ENCODE measurements around the gene FAM170B.

FAM170B gene

GRCh38 chr10:49133706-49134248 lies at the start of gene FAM170B:
FAM170B (minus strand) TSS chr10:49134021; CDS start chr10:49133918, 103 bp downstream.
- H3K4me2 ChIP-seq (ENCODE audit: low read length), result peak within 1 kb of the TSS; percentile 31; the same call in 1 of the 2 replicates
- TF ChIP-seq CTCF (IDR thresholded peaks at IDR 0.05; ENCODE audit: low read depth, low read length, poor library complexity, severe bottlenecking) (no peak), EZH2phosphoT487 (IDR thresholded peaks at IDR 0.05; ENCODE audit: borderline replicate concordance, low read length) (no peak)
- peaks cover 28% of the 10 kb centered on the region for H3K4me1 ChIP-seq (ENCODE audit: control insufficient read depth, low read length)
- H3K27me3 ChIP-seq (ENCODE audit: control insufficient read depth, low read length), result no peaks in the 10 kb centered on the region
- no peaks in the 10 kb centered on the region for H4K20me1 ChIP-seq (ENCODE audit: control insufficient read depth, insufficient read depth, low read depth, low read length)
- H3K9me3 ChIP-seq (ENCODE audit: control insufficient read depth, insufficient read depth, low read length), result peaks cover 12% of the 10 kb centered on the region; the same call in 1 of the 2 replicates
- no peak within 1 kb of the TSS for H3K4me3 ChIP-seq (ENCODE audit: low read length)
- no peaks in the 10 kb centered on the region for H3K9me2 ChIP-seq (replicated peaks; ENCODE audit: control insufficient read depth, low read length)
- no peaks in the 10 kb centered on the region for H3K79me2 ChIP-seq (ENCODE audit: control insufficient read depth, low read length)
- no peak within 1 kb of the TSS for H3K27ac ChIP-seq (ENCODE audit: low read depth, low read length)
- H3K36me3 ChIP-seq (ENCODE audit: control insufficient read depth, low read length), result no peaks in the 10 kb centered on the region
- H3F3A ChIP-seq (ENCODE audit: control insufficient read depth, insufficient read depth), result no peaks in the 10 kb centered on the region

- Histone ChIP-seq H4K20me1 (ENCODE audit: control insufficient read depth, insufficient read depth, low read depth, low read length) (no peaks in the 10 kb centered on the region), H3K4me2 (ENCODE audit: low read length) (no peak overlapping the region), H3K79me2 (ENCODE audit: control insufficient read depth, low read length) (no peaks in the 10 kb centered on the region), H3K4me3 (ENCODE audit: low read length) (no peak overlapping the region), H3K27ac (ENCODE audit: low read depth, low read length) (no peak overlapping the region), H3K9me3 (ENCODE audit: control insufficient read depth, insufficient read depth, low read length) (no peaks in the 10 kb centered on the region), H3K4me1 (ENCODE audit: control insufficient read depth, low read length) (peaks cover 15% of the 10 kb centered on the region), H3K9me2 (replicated peaks; ENCODE audit: control insufficient read depth, low read length) (no peaks in the 10 kb centered on the region), H3F3A (ENCODE audit: control insufficient read depth, insufficient read depth) (no peaks in the 10 kb centered on the region), H3K27me3 (ENCODE audit: control insufficient read depth, low read length) (peaks cover 36% of the 10 kb centered on the region), H3K36me3 (ENCODE audit: control insufficient read depth, low read length) (no peaks in the 10 kb centered on the region)
- no peak for TF ChIP-seq CTCF (IDR thresholded peaks at IDR 0.05; ENCODE audit: low read depth, low read length, poor library complexity, severe bottlenecking)
- TF ChIP-seq EZH2phosphoT487 (IDR thresholded peaks at IDR 0.05; ENCODE audit: borderline replicate concordance, low read length), result no peak
These were observed 49.0 kb upstream of the FAM170B start for GRCh38 chr10:49182776-49183175.

- Histone ChIP-seq H3K27ac (ENCODE audit: low read depth, low read length) (no peak overlapping the region), H3K4me1 (ENCODE audit: control insufficient read depth, low read length) (peaks cover 22% of the 10 kb centered on the region), H3K4me3 (ENCODE audit: low read length) (no peak overlapping the region), H3K27me3 (ENCODE audit: control insufficient read depth, low read length) (peaks cover 18% of the 10 kb centered on the region), H4K20me1 (ENCODE audit: control insufficient read depth, insufficient read depth, low read depth, low read length) (no peaks in the 10 kb centered on the region), H3K79me2 (ENCODE audit: control insufficient read depth, low read length) (no peaks in the 10 kb centered on the region), H3K4me2 (ENCODE audit: low read length) (no peak overlapping the region), H3F3A (ENCODE audit: control insufficient read depth, insufficient read depth) (no peaks in the 10 kb centered on the region), H3K36me3 (ENCODE audit: control insufficient read depth, low read length) (no peaks in the 10 kb centered on the region), H3K9me2 (replicated peaks; ENCODE audit: control insufficient read depth, low read length) (no peaks in the 10 kb centered on the region), H3K9me3 (ENCODE audit: control insufficient read depth, insufficient read depth, low read length) (no peaks in the 10 kb centered on the region)
- TF ChIP-seq CTCF (IDR thresholded peaks at IDR 0.05; ENCODE audit: low read depth, low read length, poor library complexity, severe bottlenecking) (no peak), EZH2phosphoT487 (IDR thresholded peaks at IDR 0.05; ENCODE audit: borderline replicate concordance, low read length) (no peak)
These were observed 46.6 kb upstream of the FAM170B start for GRCh38 chr10:49180444-49180860.
